ENCODE results near the gene GPR137B. TPM values are rescaled to one million over a fixed set of nuclear protein-coding genes. Genes with fewer than 3 reads are reported as not detected.

GPR137B gene
- total and polyA plus RNA-seq, 2 of the 8 experiments (the other 6 are each of a cell fraction or from before 2014, with no cell fraction given) = 6.9 to 7.7 TPM

DNA sequence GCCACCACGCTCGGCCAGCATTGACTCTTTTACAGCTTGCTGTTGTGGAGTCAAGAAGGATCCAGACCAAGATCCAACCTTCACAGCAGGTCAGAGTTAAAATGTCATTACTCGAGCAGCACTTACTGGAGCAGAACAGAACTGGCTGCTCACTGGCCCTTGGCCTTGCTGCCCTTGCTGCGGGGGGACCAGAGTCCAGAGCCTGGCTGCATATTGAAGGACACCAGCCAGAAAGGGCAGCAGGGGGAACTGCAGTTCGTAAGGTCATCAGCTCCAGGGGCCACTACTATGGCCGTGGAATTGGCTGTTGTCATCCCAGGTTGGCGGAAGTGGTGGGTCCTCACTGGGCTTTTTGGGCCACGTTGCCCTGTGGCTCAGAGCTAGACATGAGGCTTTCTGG lies 15.3 kb upstream of the GPR137B start:
- Histone ChIP-seq H3K9me3 (ENCODE audit: insufficient read depth in 2 of 2, low read depth in 1 of 2, low read length in 1 of 2) (no peaks in the 10 kb centered on the region), H3K36me3 (ENCODE audit: control insufficient read depth in 2 of 4, insufficient read depth in 4 of 4, low read length in 3 of 4) (no peaks in the 10 kb centered on the region), H3K23me2 (ENCODE audit: low read depth, low read length) (no peaks in the 10 kb centered on the region; the same call in 1 of the 2 replicates), H3K4me1 (replicated peaks in 1 of 4; ENCODE audit: control insufficient read depth in 3 of 4, insufficient read depth in 4 of 4, low read length in 3 of 4) (peaks cover 0 to 10% (median 6%) of the 10 kb centered on the region in 4 experiments; a peak in 5 of 7 replicates), H2BK12ac (ENCODE audit: low read depth, low read length) (no peak overlapping the region), H3K4me2 (ENCODE audit: insufficient read depth in 1 of 2, low read depth in 2 of 2, low read length in 2 of 2) (no peak overlapping the region), H2AFZ (ENCODE audit: low read length) (no peak overlapping the region), H2BK20ac (ENCODE audit: low read length) (no peak overlapping the region), H3K79me2 (ENCODE audit: control insufficient read depth in 1 of 2, insufficient read depth in 2 of 2, low read length in 2 of 2) (no peaks in the 10 kb centered on the region), H3K18ac (ENCODE audit: extremely low read depth, low read length) (no peak overlapping the region), H3K14ac (ENCODE audit: insufficient read length) (no peak overlapping the region), H3K9ac (replicated peaks in 1 of 4; ENCODE audit: extremely low read depth in 1 of 4, low read depth in 3 of 4, low read length in 3 of 4) (no peak overlapping the region), H3K27me3 (replicated peaks in 1 of 4; ENCODE audit: control insufficient read depth in 3 of 4, extremely low read depth in 1 of 4, insufficient read depth in 3 of 4, low read length in 3 of 4) (no peaks in the 10 kb centered on the region), H3K4me3 (ENCODE audit: extremely low read depth in 1 of 4, insufficient read depth in 2 of 4, low read depth in 3 of 4, low read length in 4 of 4) (no peak overlapping the region), H2BK15ac (ENCODE audit: low read length) (no peak overlapping the region), H3K79me1 (ENCODE audit: low read depth, low read length) (no peaks in the 10 kb centered on the region), H3K23ac (ENCODE audit: insufficient read length) (no peak overlapping the region), H3K4ac (replicated peaks; ENCODE audit: insufficient read length, low read depth, low read length) (no peak overlapping the region), H4K91ac (replicated peaks; ENCODE audit: insufficient read length, low read length) (no peak overlapping the region), H3K56ac (replicated peaks; ENCODE audit: insufficient read length, low read depth, low read length) (no peak overlapping the region), H4K8ac (ENCODE audit: extremely low read depth, insufficient read depth, low read length) (no peak overlapping the region), H2BK5ac (ENCODE audit: low read depth, low read length) (no peak overlapping the region), H4K20me1 (replicated peaks in 1 of 2; ENCODE audit: control insufficient read depth in 1 of 2, insufficient read depth in 2 of 2, low read length in 2 of 2) (no peaks in the 10 kb centered on the region), H4K5ac (ENCODE audit: insufficient read length, low read depth, low read length) (no peak overlapping the region), H3K27ac (ENCODE audit: low read depth, low read length) (no peak overlapping the region), H2BK120ac (replicated peaks; ENCODE audit: low read depth, low read length) (no peak overlapping the region), H2AK5ac (ENCODE audit: low read depth, low read length) (no peak overlapping the region)
- 77% methylated on average over 8 of the region's 8 CpGs; no CpG with 5 or more reads in 1 of the 2 experiments for WGBS, 2 experiments (ENCODE audit: extremely low coverage in 1 of 2, insufficient coverage in 1 of 2, insufficient read length in 1 of 2, insufficient replicate concordance in 2 of 2, low coverage in 1 of 2, low lambda C conversion rate in 2 of 2, missing lambda C conversion rate in 1 of 2)
- POLR2A ChIA-PET (ENCODE audit: partially characterized antibody) = interaction anchor here (0.6 kb wide), 1 partner anchor 359 kb away, joined by 3 read pairs; no protein-coding TSS in a partner anchor
- no peak for TF ChIP-seq POLR2A (IDR thresholded peaks at IDR 0.05; ENCODE audit: control extremely low read depth in 1 of 2, low read depth in 2 of 2, low read length in 2 of 2)
- TF ChIP-seq JUN (IDR thresholded peaks at IDR 0.05; ENCODE audit: low read depth, low read length) = no peak
- CTCF ChIA-PET (ENCODE audit: partially characterized antibody) = interaction anchor here (0.6 to 8.5 kb wide), 8 partner anchors 9 to 220 kb away, joined by 3 to 61 read pairs (median 3); no protein-coding TSS in a partner anchor
- DNase-seq (ENCODE audit: low read depth in 1 of 2, low spot score in 2 of 2) (no peak), FAIRE-seq (no peak)
